22Rv1 (cell line): ENCODE results near the gene TGM1.
A peak's percentile ranks its signal among the peaks of the same experiment; 100 is the strongest.

ENCODE experiments used
- H3K27ac ChIP-seq: fragments of 450-650 bp; 2 replicates; pipeline ENCODE4 v1.5.1; 2017
- CTCF ChIP-seq: fragments of 450-650 bp; IDR thresholded peaks from 2 replicates; pipeline ENCODE4 v1.5.1; 2017; ENCODE audit warnings: mild to moderate bottlenecking
- ZFX ChIP-seq: fragments of 450-650 bp; IDR thresholded peaks from 2 replicates; pipeline ENCODE4 v1.6.1; 2017; ENCODE audit warnings: antibody characterized with exemption, borderline replicate concordance

Gene TGM1

DNA sequence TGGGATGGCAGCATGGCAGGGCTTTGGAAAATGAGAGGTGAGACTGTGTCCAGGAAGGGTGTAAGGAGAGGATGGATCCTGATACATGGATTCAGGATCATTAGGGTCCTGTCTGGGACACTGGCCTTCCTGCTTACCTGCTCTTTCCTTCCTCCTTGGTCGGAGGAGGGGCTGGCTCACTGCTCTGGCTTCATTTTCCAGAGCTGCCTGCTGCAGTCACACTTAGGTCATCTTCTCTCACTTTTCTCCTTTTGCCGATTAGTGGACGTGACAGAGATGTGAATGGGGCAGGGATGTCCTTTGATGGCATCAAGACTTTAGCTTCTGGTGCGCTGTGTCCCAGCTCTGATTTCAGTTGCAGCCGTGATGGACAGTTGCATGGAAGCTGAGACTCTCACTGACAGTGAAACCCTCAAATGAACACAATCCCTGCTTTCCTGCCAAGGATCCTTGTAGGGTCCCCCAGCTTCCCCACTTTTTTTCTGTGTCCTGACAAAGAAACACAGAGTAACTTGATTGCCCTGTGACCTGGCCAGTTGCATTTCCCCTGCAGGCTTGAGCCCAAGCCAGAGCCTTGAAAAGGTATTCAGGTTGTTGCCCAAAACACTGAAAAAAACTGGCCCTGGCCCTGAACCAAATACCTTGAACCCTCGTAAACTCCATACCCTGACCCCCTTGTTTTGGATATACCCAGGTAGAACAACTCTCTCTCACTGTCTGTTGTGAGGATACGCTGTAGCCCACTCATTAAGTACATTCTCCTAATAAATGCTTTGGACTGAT is 45.6 kb upstream of the TGM1 start:
- TF ChIP-seq CTCF, result peak; percentile 80
- TF ChIP-seq ZFX, result no peak
- peak overlapping the region; percentile 17; the same call in 1 of the 2 replicates for H3K27ac ChIP-seq

GRCh38 chr14:24307575-24308341 is 44.8 kb upstream of the TGM1 start, which contains the start of gene CIDEB:
Gene CIDEB, minus strand, starts transcription at chr14:24307977. Its CDS starts 119 bp downstream, at chr14:24307858.
- H3K27ac ChIP-seq, result peak within 1 kb of the TSS; percentile 17; the same call in 1 of the 2 replicates
- TF ChIP-seq CTCF, result peak; percentile 98
- TF ChIP-seq ZFX, result no peak

DNA sequence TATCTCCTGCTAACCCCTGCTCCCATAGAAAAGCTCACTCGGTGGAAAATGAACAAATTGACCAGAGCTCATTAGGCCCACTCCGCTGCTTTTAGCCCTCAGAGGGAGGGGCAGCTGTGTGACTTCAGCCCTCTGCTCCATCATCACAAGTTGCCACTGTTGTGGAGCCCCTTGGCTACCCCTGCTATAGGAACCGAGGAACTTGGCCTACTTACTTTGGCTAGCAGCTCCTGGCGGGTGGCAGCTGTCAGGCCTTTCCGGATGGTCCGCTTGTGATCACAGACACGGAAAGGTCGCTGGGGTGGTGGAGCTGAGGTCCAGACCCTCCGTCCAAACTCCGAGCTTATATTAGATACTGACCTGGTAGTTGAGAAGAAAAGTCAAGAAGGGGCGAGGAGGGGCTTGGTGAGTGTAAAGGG is 44.2 kb upstream of the TGM1 start:
- no peak overlapping the region for H3K27ac ChIP-seq
- no peak for TF ChIP-seq ZFX
- TF ChIP-seq CTCF, result no peak

GRCh38 chr14:24304019-24304387 is 41.0 kb upstream of the TGM1 start:
- H3K27ac ChIP-seq, result no peak overlapping the region
- TF ChIP-seq ZFX (no peak), CTCF (no peak)

- peak overlapping the region; percentile 76 for H3K27ac ChIP-seq
- TF ChIP-seq ZFX, result no peak
- TF ChIP-seq CTCF, result no peak
Observed at GRCh38 chr14:24300326-24300980, 37.5 kb upstream of the TGM1 start.

DNA sequence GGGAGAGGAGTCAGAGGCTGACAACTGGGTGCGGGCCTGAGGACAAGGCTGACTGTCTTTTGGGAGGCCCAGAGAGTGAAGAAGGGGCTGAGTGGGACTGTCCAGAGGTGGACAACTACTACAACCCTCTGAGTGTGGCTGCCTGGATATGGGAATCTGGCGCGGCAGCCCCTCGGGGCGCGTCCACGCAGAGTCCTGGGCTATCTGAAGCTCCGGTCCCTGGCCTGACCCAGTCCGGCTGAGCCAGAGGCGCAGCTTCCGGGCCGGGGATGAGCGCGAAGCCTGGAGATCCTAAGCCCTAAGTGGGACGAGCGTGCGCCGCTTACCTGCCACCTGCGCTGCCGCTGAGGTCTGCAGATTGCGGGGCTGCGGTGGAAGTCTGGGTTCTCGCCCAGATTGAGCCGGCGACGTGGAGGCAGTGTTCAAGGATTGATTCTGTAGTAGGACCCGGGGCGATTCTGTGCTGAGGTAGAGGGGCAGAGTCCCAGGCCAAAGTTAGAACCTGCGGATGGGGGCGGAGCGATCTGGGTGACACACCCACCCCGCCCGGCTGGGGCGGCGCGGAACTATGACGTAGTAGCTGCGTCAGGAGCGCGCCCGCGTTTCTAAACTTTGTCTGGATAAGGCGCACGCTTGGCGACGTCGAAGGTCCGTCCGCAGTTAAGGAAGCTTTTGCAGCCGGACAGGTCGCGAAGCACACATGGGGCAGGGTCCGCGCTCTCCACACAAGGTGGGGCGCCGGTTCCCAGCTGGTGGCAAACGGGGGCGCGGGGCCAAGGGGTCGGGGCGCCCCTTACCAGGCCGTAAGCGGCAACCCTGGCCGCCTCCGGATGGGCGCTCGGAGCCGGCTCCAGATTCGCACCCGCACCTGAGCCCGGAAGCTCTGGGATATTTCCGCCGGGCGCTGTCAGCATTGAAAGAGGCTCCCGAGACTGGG is 36.5 kb upstream of the TGM1 start, which contains the start of the genes DHRS1 and NOP9:
Gene DHRS1 (minus strand): TSS at position 526 of the 937 bp plus-strand sequence. CDS start 674 bp downstream, outside the sequence.
Gene NOP9 (plus strand): TSS at position 596 of the 937 bp plus-strand sequence. CDS start 105 bp downstream, at position 701.
- TF ChIP-seq ZFX (no peak), CTCF (no peak)
- peak within 1 kb of the TSS; percentile 76 for H3K27ac ChIP-seq
